ENCODE results near the gene LEKR1.

Gene LEKR1

GRCh38 chr3:156919818-156920217, 93.7 kb downstream of the LEKR1 start:
- no peak overlapping the region for H3K4me3 ChIP-seq (ENCODE audit: low read depth in 1 of 5, low read length in 5 of 5)
- H3K27me3 ChIP-seq (ENCODE audit: control insufficient read depth in 5 of 5, insufficient read depth in 4 of 5, low read length in 5 of 5), result no peaks in the 10 kb centered on the region
- no peak overlapping the region for H3K9ac ChIP-seq (ENCODE audit: low read length in 5 of 5)
- no peaks in the 10 kb centered on the region for H3K4me1 ChIP-seq (ENCODE audit: control insufficient read depth in 5 of 5, insufficient read depth in 5 of 5, low read length in 5 of 5)
- no peaks in the 10 kb centered on the region for H3K36me3 ChIP-seq (ENCODE audit: control insufficient read depth in 5 of 5, insufficient read depth in 5 of 5, low read length in 5 of 5)
- no peak overlapping the region for H3K27ac ChIP-seq (ENCODE audit: low read depth, low read length)
- H3K9me3 ChIP-seq (ENCODE audit: control insufficient read depth in 5 of 5, low read length in 5 of 5), result peaks cover 0 to 4% (median 0%) of the 10 kb centered on the region in 5 donors

GRCh38 chr3:156920399-156920798, 94.2 kb downstream of the LEKR1 start:
- no peaks in the 10 kb centered on the region for H3K4me1 ChIP-seq (ENCODE audit: control insufficient read depth in 5 of 5, insufficient read depth in 5 of 5, low read length in 5 of 5)
- no peak overlapping the region for H3K4me3 ChIP-seq (ENCODE audit: low read depth in 1 of 5, low read length in 5 of 5)
- peaks cover 0 to 4% (median 0%) of the 10 kb centered on the region in 5 donors for H3K9me3 ChIP-seq (ENCODE audit: control insufficient read depth in 5 of 5, low read length in 5 of 5)
- H3K36me3 ChIP-seq (ENCODE audit: control insufficient read depth in 5 of 5, insufficient read depth in 5 of 5, low read length in 5 of 5), result no peaks in the 10 kb centered on the region
- no peak overlapping the region for H3K27ac ChIP-seq (ENCODE audit: low read depth, low read length)
- H3K27me3 ChIP-seq (ENCODE audit: control insufficient read depth in 5 of 5, insufficient read depth in 4 of 5, low read length in 5 of 5), result no peaks in the 10 kb centered on the region
- no peak overlapping the region for H3K9ac ChIP-seq (ENCODE audit: low read length in 5 of 5)

DNA sequence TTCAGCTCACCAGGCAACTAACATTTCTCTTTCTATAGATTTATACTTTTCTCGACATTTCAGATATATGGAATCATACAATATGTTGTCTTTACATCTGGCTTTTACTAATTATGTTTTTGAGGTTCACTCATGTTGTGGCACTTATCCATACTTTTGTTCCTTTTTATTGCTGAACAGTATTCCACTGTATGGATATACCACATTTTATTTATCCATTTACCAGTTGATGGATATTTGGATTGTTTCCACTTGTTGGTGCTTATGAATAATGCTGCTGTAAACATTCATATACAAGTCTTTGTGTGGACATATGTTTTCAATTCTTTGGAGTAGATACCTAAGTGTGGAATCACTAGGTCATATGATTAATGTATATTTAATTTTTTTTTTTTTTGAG, 97.2 kb downstream of the LEKR1 start:
- Histone ChIP-seq H3K27ac (ENCODE audit: low read depth, low read length) (no peak overlapping the region), H3K36me3 (ENCODE audit: control insufficient read depth in 5 of 5, insufficient read depth in 5 of 5, low read length in 5 of 5) (no peaks in the 10 kb centered on the region), H3K9ac (ENCODE audit: low read length in 5 of 5) (no peak overlapping the region), H3K4me1 (ENCODE audit: control insufficient read depth in 5 of 5, insufficient read depth in 5 of 5, low read length in 5 of 5) (no peaks in the 10 kb centered on the region), H3K9me3 (ENCODE audit: control insufficient read depth in 5 of 5, low read length in 5 of 5) (peaks cover 0 to 10% (median 2%) of the 10 kb centered on the region in 5 donors), H3K27me3 (ENCODE audit: control insufficient read depth in 5 of 5, insufficient read depth in 4 of 5, low read length in 5 of 5) (no peaks in the 10 kb centered on the region), H3K4me3 (ENCODE audit: low read depth in 1 of 5, low read length in 5 of 5) (no peak overlapping the region)

- Histone ChIP-seq H3K27me3 (ENCODE audit: control insufficient read depth in 5 of 5, insufficient read depth in 4 of 5, low read length in 5 of 5) (no peaks in the 10 kb centered on the region), H3K27ac (ENCODE audit: low read depth, low read length) (no peak overlapping the region), H3K36me3 (ENCODE audit: control insufficient read depth in 5 of 5, insufficient read depth in 5 of 5, low read length in 5 of 5) (no peaks in the 10 kb centered on the region), H3K4me1 (ENCODE audit: control insufficient read depth in 5 of 5, insufficient read depth in 5 of 5, low read length in 5 of 5) (no peaks in the 10 kb centered on the region), H3K4me3 (ENCODE audit: low read depth in 1 of 5, low read length in 5 of 5) (no peak overlapping the region), H3K9me3 (ENCODE audit: control insufficient read depth in 5 of 5, low read length in 5 of 5) (no peaks in the 10 kb centered on the region), H3K9ac (ENCODE audit: low read length in 5 of 5) (no peak overlapping the region)
Measured at GRCh38 chr3:156938724-156939123, 112.6 kb downstream of the LEKR1 start.

GRCh38 chr3:156939315-156939714, 113.2 kb downstream of the LEKR1 start:
- no peak overlapping the region for H3K27ac ChIP-seq (ENCODE audit: low read depth, low read length)
- H3K9ac ChIP-seq (ENCODE audit: low read length in 5 of 5), result no peak overlapping the region
- H3K4me3 ChIP-seq (ENCODE audit: low read depth in 1 of 5, low read length in 5 of 5), result no peak overlapping the region
- no peaks in the 10 kb centered on the region for H3K27me3 ChIP-seq (ENCODE audit: control insufficient read depth in 5 of 5, insufficient read depth in 4 of 5, low read length in 5 of 5)
- no peaks in the 10 kb centered on the region for H3K4me1 ChIP-seq (ENCODE audit: control insufficient read depth in 5 of 5, insufficient read depth in 5 of 5, low read length in 5 of 5)
- no peaks in the 10 kb centered on the region for H3K36me3 ChIP-seq (ENCODE audit: control insufficient read depth in 5 of 5, insufficient read depth in 5 of 5, low read length in 5 of 5)
- H3K9me3 ChIP-seq (ENCODE audit: control insufficient read depth in 5 of 5, low read length in 5 of 5), result no peaks in the 10 kb centered on the region

DNA sequence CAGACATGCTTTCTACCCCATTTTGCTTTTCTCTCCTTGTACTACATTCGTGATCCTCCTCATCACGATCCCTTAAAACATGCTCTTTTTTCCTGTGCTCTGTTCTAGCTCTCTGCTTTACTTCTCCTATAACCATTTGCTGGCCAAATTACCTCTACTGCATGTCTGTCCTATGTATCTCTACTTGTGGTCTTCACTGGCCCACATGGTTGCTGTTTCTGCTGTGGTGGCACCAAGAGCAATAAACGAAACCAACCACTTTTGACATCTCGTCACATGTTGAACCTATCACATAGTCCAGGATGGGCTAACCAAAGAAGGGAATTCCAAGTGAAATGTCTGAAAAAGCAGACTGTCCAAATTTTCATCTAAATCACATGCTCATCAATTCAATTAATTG, 115.2 kb downstream of the LEKR1 start:
- no peaks in the 10 kb centered on the region for H3K4me1 ChIP-seq (ENCODE audit: control insufficient read depth in 5 of 5, insufficient read depth in 5 of 5, low read length in 5 of 5)
- no peak overlapping the region for H3K27ac ChIP-seq (ENCODE audit: low read depth, low read length)
- no peak overlapping the region for H3K9ac ChIP-seq (ENCODE audit: low read length in 5 of 5)
- no peaks in the 10 kb centered on the region for H3K27me3 ChIP-seq (ENCODE audit: control insufficient read depth in 5 of 5, insufficient read depth in 4 of 5, low read length in 5 of 5)
- no peak overlapping the region for H3K4me3 ChIP-seq (ENCODE audit: low read depth in 1 of 5, low read length in 5 of 5)
- H3K9me3 ChIP-seq (ENCODE audit: control insufficient read depth in 5 of 5, low read length in 5 of 5), result no peaks in the 10 kb centered on the region
- H3K36me3 ChIP-seq (ENCODE audit: control insufficient read depth in 5 of 5, insufficient read depth in 5 of 5, low read length in 5 of 5), result no peaks in the 10 kb centered on the region

- no peaks in the 10 kb centered on the region for H3K4me1 ChIP-seq (ENCODE audit: control insufficient read depth in 5 of 5, insufficient read depth in 5 of 5, low read length in 5 of 5)
- no peak overlapping the region for H3K9ac ChIP-seq (ENCODE audit: low read length in 5 of 5)
- no peak overlapping the region for H3K4me3 ChIP-seq (ENCODE audit: low read depth in 1 of 5, low read length in 5 of 5)
- no peak overlapping the region for H3K27ac ChIP-seq (ENCODE audit: low read depth, low read length)
- no peaks in the 10 kb centered on the region for H3K36me3 ChIP-seq (ENCODE audit: control insufficient read depth in 5 of 5, insufficient read depth in 5 of 5, low read length in 5 of 5)
- H3K9me3 ChIP-seq (ENCODE audit: control insufficient read depth in 5 of 5, low read length in 5 of 5), result no peaks in the 10 kb centered on the region
- no peaks in the 10 kb centered on the region for H3K27me3 ChIP-seq (ENCODE audit: control insufficient read depth in 5 of 5, insufficient read depth in 4 of 5, low read length in 5 of 5)
Measured at GRCh38 chr3:156948402-156949210, 122.5 kb downstream of the LEKR1 start.

DNA sequence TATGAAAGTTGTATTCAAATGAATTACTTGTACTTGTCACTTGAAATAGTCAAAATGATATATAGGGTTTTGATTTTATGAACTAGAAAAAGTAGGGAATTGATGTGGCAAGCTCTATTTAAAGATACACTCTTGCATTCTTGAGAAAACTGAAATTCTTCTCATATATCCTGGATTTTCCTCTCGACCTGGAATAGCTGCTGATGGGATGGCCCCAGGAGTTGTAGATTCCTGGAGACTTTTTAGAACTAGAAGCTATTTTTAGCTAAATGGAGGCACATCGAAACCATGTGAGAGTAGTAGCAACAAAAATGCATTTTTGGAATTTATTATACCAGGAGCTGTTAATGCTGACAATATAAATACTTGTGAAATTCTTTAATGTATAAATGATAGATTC, 125.9 kb downstream of the LEKR1 start:
- no peaks in the 10 kb centered on the region for H3K9me3 ChIP-seq (ENCODE audit: control insufficient read depth in 5 of 5, low read length in 5 of 5)
- H3K27me3 ChIP-seq (ENCODE audit: control insufficient read depth in 5 of 5, insufficient read depth in 4 of 5, low read length in 5 of 5), result no peaks in the 10 kb centered on the region
- no peak overlapping the region for H3K27ac ChIP-seq (ENCODE audit: low read depth, low read length)
- H3K4me1 ChIP-seq (ENCODE audit: control insufficient read depth in 5 of 5, insufficient read depth in 5 of 5, low read length in 5 of 5), result no peaks in the 10 kb centered on the region
- H3K9ac ChIP-seq (ENCODE audit: low read length in 5 of 5), result no peak overlapping the region
- no peak overlapping the region for H3K4me3 ChIP-seq (ENCODE audit: low read depth in 1 of 5, low read length in 5 of 5)
- H3K36me3 ChIP-seq (ENCODE audit: control insufficient read depth in 5 of 5, insufficient read depth in 5 of 5, low read length in 5 of 5), result no peaks in the 10 kb centered on the region

DNA sequence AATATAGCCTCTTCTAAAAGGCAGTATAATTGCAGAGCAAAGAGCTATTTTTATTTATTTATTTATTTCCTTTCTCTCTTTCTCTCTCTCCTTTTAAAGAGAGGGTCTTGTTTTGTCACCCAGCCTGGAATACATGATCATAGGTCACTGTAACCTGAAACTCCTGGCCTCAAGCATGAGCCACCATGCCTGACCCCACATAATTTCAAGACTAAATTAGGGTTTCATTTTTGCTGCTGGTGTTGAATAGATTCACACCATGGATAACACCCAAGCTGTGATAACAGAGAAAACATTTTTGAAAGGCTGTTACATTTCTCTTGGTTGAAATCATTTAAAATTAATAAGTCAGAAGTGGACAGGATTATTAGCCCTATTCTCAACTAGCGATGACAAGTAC, 131.6 kb downstream of the LEKR1 start:
- H3K9ac ChIP-seq (ENCODE audit: low read length in 5 of 5), result no peak overlapping the region
- H3K4me3 ChIP-seq (ENCODE audit: low read depth in 1 of 5, low read length in 5 of 5), result no peak overlapping the region
- H3K36me3 ChIP-seq (ENCODE audit: control insufficient read depth in 5 of 5, insufficient read depth in 5 of 5, low read length in 5 of 5), result no peaks in the 10 kb centered on the region
- H3K9me3 ChIP-seq (ENCODE audit: control insufficient read depth in 5 of 5, low read length in 5 of 5), result no peaks in the 10 kb centered on the region
- no peaks in the 10 kb centered on the region for H3K27me3 ChIP-seq (ENCODE audit: control insufficient read depth in 5 of 5, insufficient read depth in 4 of 5, low read length in 5 of 5)
- H3K4me1 ChIP-seq (ENCODE audit: control insufficient read depth in 5 of 5, insufficient read depth in 5 of 5, low read length in 5 of 5), result no peaks in the 10 kb centered on the region
- H3K27ac ChIP-seq (ENCODE audit: low read depth, low read length), result no peak overlapping the region

DNA sequence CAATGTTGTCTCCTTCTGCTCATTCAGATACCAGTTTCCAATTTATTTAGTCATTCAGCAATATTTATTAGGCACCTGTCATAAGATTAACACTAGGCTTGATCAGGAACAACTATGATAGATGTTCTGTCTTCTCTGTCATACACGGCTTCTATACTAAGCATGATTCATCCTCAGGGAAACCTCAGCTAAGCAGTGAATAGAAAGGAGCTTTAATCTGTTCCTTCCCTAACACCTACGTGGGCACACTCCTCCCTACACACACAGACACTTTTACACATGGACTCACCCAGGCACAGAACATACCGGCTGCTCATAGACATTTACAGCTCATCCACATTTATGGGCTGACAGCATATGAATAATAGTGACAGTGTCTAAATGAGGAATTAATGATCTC, 136.9 kb downstream of the LEKR1 start:
- Histone ChIP-seq H3K9ac (ENCODE audit: low read length in 5 of 5) (no peak overlapping the region), H3K27ac (ENCODE audit: low read depth, low read length) (no peak overlapping the region), H3K9me3 (ENCODE audit: control insufficient read depth in 5 of 5, low read length in 5 of 5) (no peaks in the 10 kb centered on the region), H3K4me1 (ENCODE audit: control insufficient read depth in 5 of 5, insufficient read depth in 5 of 5, low read length in 5 of 5) (no peaks in the 10 kb centered on the region), H3K36me3 (ENCODE audit: control insufficient read depth in 5 of 5, insufficient read depth in 5 of 5, low read length in 5 of 5) (no peaks in the 10 kb centered on the region), H3K27me3 (ENCODE audit: control insufficient read depth in 5 of 5, insufficient read depth in 4 of 5, low read length in 5 of 5) (no peaks in the 10 kb centered on the region), H3K4me3 (ENCODE audit: low read depth in 1 of 5, low read length in 5 of 5) (no peak overlapping the region)
